K562 (cell line): ENCODE measurements around the gene MYOM3. TPM values are rescaled to one million over a fixed set of nuclear protein-coding genes. Genes with fewer than 3 reads are reported as not detected.

Experiments
- ATAC-seq: fragments of 200-7000 bp; cut with Tn5 transposase; 3 replicates; pipeline ENCODE4 v1.9.1; 2020; ENCODE audit warnings: moderate library complexity
- BruUV-seq: library from RNA; stranded (reverse); fragments of 400-500 nt; replicated peaks from 2 replicates; lab custom pipeline; 2021; lab: Mats Ljungman, UMichigan
- CTCF ChIA-PET: fragments of 300-600 bp; formaldehyde crosslinking; extraction: SDS; loops from one replicate; lab custom pipeline; 2021; ENCODE audit warnings: low intra/inter-chr PET ratio; lab: Yijun Ruan, JAX
- POLR2A ChIA-PET: fragments of 300-600, 350-650 bp; sonication (Branson Sonifier 250); formaldehyde crosslinking; extraction: SDS; loops from one replicate; lab custom pipeline; 2021; ENCODE audit warnings: antibody characterized with exemption, inconsistent platforms; lab: Yijun Ruan, JAX
- DNase-seq, 4 experiments: peaks; one replicate each; pipeline versions ENCODE4 v3.0.0 to v3.0.0-alpha.2; 2011 to 2018; ENCODE audit warnings: low spot score in 3 of 4, mixed read lengths in 3 of 4; ENCODE audit errors: extremely low read depth in 1 of 4
- FAIRE-seq: peaks from 2 replicates; lab custom pipeline; 2011; peaks lifted over from hg19 to GRCh38; lab: Jason Lieb, UNC
- H2AFZ ChIP-seq: 2 replicates; pipeline ENCODE4 v1.6.0; 2011; ENCODE audit warnings: low read depth, low read length, control low read depth, inconsistent platforms
- H3K27ac ChIP-seq: fragments of 200-600 bp; 3 replicates; pipeline ENCODE4 v1.8.0; 2011; ENCODE audit warnings: low read depth, mild to moderate bottlenecking, control low read depth, inconsistent platforms, low read length, moderate library complexity, mixed read lengths; ENCODE audit errors: extremely low read depth
- H3K27me3 ChIP-seq, 2 experiments: fragments of 300-600 bp in 1 of 2; 2 replicates in 1 of 2; 3 replicates in 1 of 2; pipeline versions ENCODE4 v1.6.0 to v1.8.0; 2011; ENCODE audit warnings: inconsistent platforms in 2 of 2, low read length in 2 of 2, mild to moderate bottlenecking in 1 of 2, mixed read lengths in 1 of 2, moderate library complexity in 1 of 2; ENCODE audit not compliant: control insufficient read depth in 2 of 2, insufficient read depth in 2 of 2
- H3K36me3 ChIP-seq: fragments of 300-600 bp; 3 replicates; pipeline ENCODE4 v1.8.0; 2011; ENCODE audit warnings: mild to moderate bottlenecking, low read length, inconsistent platforms; ENCODE audit not compliant: control insufficient read depth, insufficient read depth
- H3K4me1 ChIP-seq, 2 experiments: fragments of 200-600 bp in 1 of 2; replicated peaks in 1 of 2; 2 replicates in 1 of 2; 3 replicates in 1 of 2; pipeline versions ENCODE4 v1.5.1 to v1.8.0; 2011; ENCODE audit warnings: inconsistent platforms in 2 of 2, low read length in 2 of 2, mild to moderate bottlenecking in 1 of 2, mixed read lengths in 1 of 2, moderate library complexity in 1 of 2; ENCODE audit not compliant: control insufficient read depth in 2 of 2, insufficient read depth in 2 of 2
- H3K4me2 ChIP-seq: 2 replicates; pipeline ENCODE4 v1.6.1; 2011; ENCODE audit warnings: low read length, control low read depth, inconsistent platforms, mixed read lengths; ENCODE audit not compliant: insufficient read depth
- H3K4me3 ChIP-seq: fragments of 200-600 bp; sonication (generic), shearing (Covaris generic); 2 replicates; pipeline ENCODE4 v1.5.1; 2016; ENCODE audit warnings: control low read depth, inconsistent platforms
- H3K79me2 ChIP-seq: fragments of 200-600 bp; 3 replicates; pipeline ENCODE4 v1.8.0; 2011; ENCODE audit warnings: low read length, inconsistent platforms; ENCODE audit not compliant: control insufficient read depth, insufficient read depth
- H3K9ac ChIP-seq, 2 experiments: 2 replicates each; pipeline versions ENCODE4 v1.6.0 to v1.6.1; 2011; ENCODE audit warnings: low read depth in 2 of 2, low read length in 2 of 2, control low read depth in 1 of 2, inconsistent platforms in 1 of 2, mild to moderate bottlenecking in 1 of 2, mixed read lengths in 1 of 2; ENCODE audit not compliant: insufficient read depth in 1 of 2
- H3K9me1 ChIP-seq: one replicate; pipeline ENCODE4 v1.6.0; 2011; ENCODE audit warnings: inconsistent platforms, mild to moderate bottlenecking, low read length, moderate library complexity; ENCODE audit not compliant: control insufficient read depth, insufficient read depth
- H3K9me3 ChIP-seq: replicated peaks from 2 replicates; pipeline ENCODE4 v1.5.1; 2011; ENCODE audit warnings: low read depth, low read length, inconsistent platforms; ENCODE audit not compliant: control insufficient read depth, insufficient read depth
- H4K20me1 ChIP-seq: replicated peaks from 2 replicates; pipeline ENCODE4 v1.6.1; 2011; ENCODE audit warnings: low read length, inconsistent platforms, mixed read lengths; ENCODE audit not compliant: control insufficient read depth, insufficient read depth
- BACH1 ChIP-seq: fragments of 200-800 bp; sonication (Bioruptor generic); IDR thresholded peaks from 2 replicates; pipeline ENCODE4 v1.6.1; 2016; ENCODE audit warnings: missing genetic modification characterization, missing compliant biosample characterization
- NCOA2 ChIP-seq, 2 experiments: fragments of 450-650 bp; IDR thresholded peaks; 2 replicates each; pipeline ENCODE4 v1.6.1; 2018; ENCODE audit warnings: mild to moderate bottlenecking in 2 of 2, moderate library complexity in 1 of 2; ENCODE audit not compliant: partially characterized antibody in 2 of 2
- PHB2 ChIP-seq: fragments of 450-650 bp; IDR thresholded peaks from 2 replicates; pipeline ENCODE4 v1.6.1; 2017; ENCODE audit warnings: low read depth
- XRCC3 ChIP-seq: fragments of 450-650 bp; IDR thresholded peaks from 2 replicates; pipeline ENCODE4 v1.6.1; 2017; ENCODE audit warnings: mild to moderate bottlenecking, moderate library complexity
- YBX1 ChIP-seq: fragments of 450-650 bp; IDR thresholded peaks from 2 replicates; pipeline ENCODE4 v1.7.1; 2016; ENCODE audit warnings: mild to moderate bottlenecking
- ZNF282 ChIP-seq: sonication (generic); formaldehyde crosslinking; IDR thresholded peaks from 2 replicates; pipeline ENCODE4 v1.8.1; 2023; ENCODE audit warnings: missing genetic modification reagents
- WGBS: fragments of 100-300 bp; shearing (Covaris generic); methylation state at CpG from one replicate; pipeline ENCODE4 v1.1.6; 2016; ENCODE audit warnings: low coverage, mixed read lengths; ENCODE audit not compliant: insufficient coverage; ENCODE audit errors: missing lambda C conversion rate; 5-methylcytosine and 5-hydroxymethylcytosine counted together
- in situ Hi-C: fragments of 300-500 bp; cut with MboI; formaldehyde crosslinking; loops from 4 replicates; pipeline ENCODE4 v1.15.0; 2018; ENCODE audit warnings: inconsistent platforms, mixed read lengths
- intact Hi-C: fragments of 100-400 bp; cut with micrococcal nuclease; formaldehyde crosslinking; loops from 2 replicates; pipeline ENCODE4 v1.14.2; 2022
- polyA plus RNA-seq, 8 experiments: library from polyadenylated mRNA; depleted of rRNA in 4 of 8; stranded (reverse) in 5 of 8; unstranded in 3 of 8; fragments of >200 nt; fragmentation: Nextera tagmentation in 2 of 8; fragmentation: Illumina TruSeq in 1 of 8; extraction: Ambion mirVana in 2 of 8; extraction: Trizol in 1 of 8; gene quantifications; 2 replicates each; pipeline versions ENCODE4 v1.2.1 to v1.2.3, GENCODE V29; 2011 to 2014; ENCODE audit warnings: inconsistent platforms in 1 of 8, missing spikeins in 1 of 8
- total RNA-seq, 7 experiments: library from RNA; depleted of rRNA in 6 of 7; stranded (reverse); fragments of >200 nt in 6 of 7; fragmentation: Illumina TruSeq in 2 of 7; extraction: Trizol in 2 of 7; gene quantifications; 2 replicates each; pipeline versions ENCODE4 v1.2.1 to v1.2.3, GENCODE V29; 2011 to 2021; ENCODE audit warnings: low replicate concordance in 1 of 7
- TF ChIP-seq, protein P1 (sequence below): sonication (generic); formaldehyde crosslinking; IDR thresholded peaks from 2 replicates; pipeline ENCODE4 v1.8.1; 2023; ENCODE audit warnings: mild to moderate bottlenecking, missing genetic modification reagents
- TF ChIP-seq, protein P2 (sequence below): fragments of 200-800 bp; sonication (Bioruptor generic); IDR thresholded peaks from 2 replicates; pipeline ENCODE4 v1.6.1; 2016; ENCODE audit warnings: missing genetic modification characterization, missing compliant biosample characterization
- TF ChIP-seq, protein P3 (sequence below), 2 experiments: fragments of 450-650 bp in 1 of 2; IDR thresholded peaks; 2 replicates each; pipeline ENCODE4 v1.6.1; 2011 to 2017; ENCODE audit warnings: low read depth in 2 of 2, antibody characterized with exemption in 1 of 2, borderline replicate concordance in 1 of 2, low read length in 1 of 2, mild to moderate bottlenecking in 1 of 2, mixed read lengths in 1 of 2; ENCODE audit not compliant: control insufficient read depth in 1 of 2

Gene MYOM3
- total and polyA plus RNA-seq, 9 of the 15 experiments (the other 6 are each of a cell fraction or from before 2014, with no cell fraction given): 0.01 TPM; not detected in 8

DNA sequence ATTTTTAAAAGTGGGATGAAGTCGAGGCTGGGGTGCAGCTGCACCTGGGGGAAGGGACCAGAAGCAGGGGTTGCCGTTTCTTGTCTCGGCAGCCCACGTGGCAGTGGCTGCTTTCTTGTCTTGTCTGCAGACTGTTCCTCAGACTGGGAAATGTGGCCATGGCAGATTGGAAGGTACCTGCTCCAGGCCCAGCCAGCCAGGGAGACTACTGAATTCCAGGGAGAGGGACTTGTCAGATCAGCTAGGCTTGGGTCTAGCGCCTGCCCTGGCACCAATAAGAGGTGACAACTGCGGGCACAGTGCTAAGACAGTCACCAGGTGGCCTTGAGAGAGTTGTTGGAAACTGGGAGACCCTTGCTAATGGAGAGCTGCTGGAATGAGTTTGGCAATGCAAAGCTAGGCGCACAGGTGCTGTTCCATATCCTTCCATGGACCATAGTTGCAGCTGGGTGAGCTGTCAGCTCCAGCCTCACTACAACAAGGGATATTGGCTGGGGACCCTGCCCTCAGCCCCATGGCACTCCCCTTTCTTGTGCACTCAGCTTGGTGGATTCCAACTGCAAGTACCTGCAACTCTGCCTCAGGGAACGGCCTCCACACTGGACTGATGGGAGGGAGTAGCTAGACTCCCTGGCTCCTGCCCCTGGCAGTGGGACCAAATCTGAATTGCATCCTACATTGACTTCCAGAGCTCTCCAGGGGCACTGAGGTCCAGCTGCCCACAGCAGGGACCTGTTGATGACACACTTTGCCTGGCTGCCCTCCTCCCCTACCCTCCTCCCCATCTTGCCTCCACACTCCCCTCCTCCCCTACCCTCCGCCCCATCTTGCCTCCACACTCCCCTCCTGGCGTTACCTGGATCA, 40.9 kb upstream of the MYOM3 start:
- H3K9me1 ChIP-seq: no peaks in the 10 kb centered on the region
- no peak overlapping the region for H3K9ac ChIP-seq
- BruUV-seq: no TSS peak
- peaks cover 7 to 9% of the 10 kb centered on the region in 2 experiments; a peak in 3 of 5 replicates for H3K4me1 ChIP-seq
- H3K27me3 ChIP-seq: peaks cover 40 to 59% of the 10 kb centered on the region in 2 experiments
- in situ Hi-C loops (no loop called here), intact Hi-C loops (loop anchor here (5.0 kb wide), 1 partner anchor 44 kb away; no protein-coding TSS in a partner anchor)
- no peak overlapping the region for H2AFZ ChIP-seq
- ChIA-PET POLR2A (interaction anchor here (0.6 to 1.2 kb wide), 3 partner anchors 10 to 239 kb away, joined by 3 read pairs; partner anchors contain the start of gene IL22RA1), CTCF (no interaction called here)
- no peak for DNase-seq
- H3K27ac ChIP-seq: no peak overlapping the region
- WGBS: 2% methylated on average over 10 of the region's 10 CpGs
- no peaks in the 10 kb centered on the region for H3K79me2 ChIP-seq
- H3K4me2 ChIP-seq: no peak overlapping the region
- FAIRE-seq: no peak
- no peaks in the 10 kb centered on the region for H3K9me3 ChIP-seq
- no peaks in the 10 kb centered on the region for H3K36me3 ChIP-seq
- H4K20me1 ChIP-seq: 0 out of 2 replicates have a peak, but pooled peaks cover 9% of the 10 kb centered on the region
- no peak overlapping the region for H3K4me3 ChIP-seq
- no peak for ATAC-seq
- TF ChIP-seq, protein P1, sequence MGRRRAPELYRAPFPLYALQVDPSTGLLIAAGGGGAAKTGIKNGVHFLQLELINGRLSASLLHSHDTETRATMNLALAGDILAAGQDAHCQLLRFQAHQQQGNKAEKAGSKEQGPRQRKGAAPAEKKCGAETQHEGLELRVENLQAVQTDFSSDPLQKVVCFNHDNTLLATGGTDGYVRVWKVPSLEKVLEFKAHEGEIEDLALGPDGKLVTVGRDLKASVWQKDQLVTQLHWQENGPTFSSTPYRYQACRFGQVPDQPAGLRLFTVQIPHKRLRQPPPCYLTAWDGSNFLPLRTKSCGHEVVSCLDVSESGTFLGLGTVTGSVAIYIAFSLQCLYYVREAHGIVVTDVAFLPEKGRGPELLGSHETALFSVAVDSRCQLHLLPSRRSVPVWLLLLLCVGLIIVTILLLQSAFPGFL: no peak
- no peak for TF ChIP-seq ZNF282
- no peak for TF ChIP-seq XRCC3
- TF ChIP-seq BACH1 (tag): no peak
- TF ChIP-seq YBX1: no peak
- TF ChIP-seq, protein P2, sequence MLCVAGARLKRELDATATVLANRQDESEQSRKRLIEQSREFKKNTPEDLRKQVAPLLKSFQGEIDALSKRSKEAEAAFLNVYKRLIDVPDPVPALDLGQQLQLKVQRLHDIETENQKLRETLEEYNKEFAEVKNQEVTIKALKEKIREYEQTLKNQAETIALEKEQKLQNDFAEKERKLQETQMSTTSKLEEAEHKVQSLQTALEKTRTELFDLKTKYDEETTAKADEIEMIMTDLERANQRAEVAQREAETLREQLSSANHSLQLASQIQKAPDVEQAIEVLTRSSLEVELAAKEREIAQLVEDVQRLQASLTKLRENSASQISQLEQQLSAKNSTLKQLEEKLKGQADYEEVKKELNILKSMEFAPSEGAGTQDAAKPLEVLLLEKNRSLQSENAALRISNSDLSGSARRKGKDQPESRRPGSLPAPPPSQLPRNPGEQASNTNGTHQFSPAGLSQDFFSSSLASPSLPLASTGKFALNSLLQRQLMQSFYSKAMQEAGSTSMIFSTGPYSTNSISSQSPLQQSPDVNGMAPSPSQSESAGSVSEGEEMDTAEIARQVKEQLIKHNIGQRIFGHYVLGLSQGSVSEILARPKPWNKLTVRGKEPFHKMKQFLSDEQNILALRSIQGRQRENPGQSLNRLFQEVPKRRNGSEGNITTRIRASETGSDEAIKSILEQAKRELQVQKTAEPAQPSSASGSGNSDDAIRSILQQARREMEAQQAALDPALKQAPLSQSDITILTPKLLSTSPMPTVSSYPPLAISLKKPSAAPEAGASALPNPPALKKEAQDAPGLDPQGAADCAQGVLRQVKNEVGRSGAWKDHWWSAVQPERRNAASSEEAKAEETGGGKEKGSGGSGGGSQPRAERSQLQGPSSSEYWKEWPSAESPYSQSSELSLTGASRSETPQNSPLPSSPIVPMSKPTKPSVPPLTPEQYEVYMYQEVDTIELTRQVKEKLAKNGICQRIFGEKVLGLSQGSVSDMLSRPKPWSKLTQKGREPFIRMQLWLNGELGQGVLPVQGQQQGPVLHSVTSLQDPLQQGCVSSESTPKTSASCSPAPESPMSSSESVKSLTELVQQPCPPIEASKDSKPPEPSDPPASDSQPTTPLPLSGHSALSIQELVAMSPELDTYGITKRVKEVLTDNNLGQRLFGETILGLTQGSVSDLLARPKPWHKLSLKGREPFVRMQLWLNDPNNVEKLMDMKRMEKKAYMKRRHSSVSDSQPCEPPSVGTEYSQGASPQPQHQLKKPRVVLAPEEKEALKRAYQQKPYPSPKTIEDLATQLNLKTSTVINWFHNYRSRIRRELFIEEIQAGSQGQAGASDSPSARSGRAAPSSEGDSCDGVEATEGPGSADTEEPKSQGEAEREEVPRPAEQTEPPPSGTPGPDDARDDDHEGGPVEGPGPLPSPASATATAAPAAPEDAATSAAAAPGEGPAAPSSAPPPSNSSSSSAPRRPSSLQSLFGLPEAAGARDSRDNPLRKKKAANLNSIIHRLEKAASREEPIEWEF (CRISPR knock-in tag): no peak
- TF ChIP-seq, protein P3, sequence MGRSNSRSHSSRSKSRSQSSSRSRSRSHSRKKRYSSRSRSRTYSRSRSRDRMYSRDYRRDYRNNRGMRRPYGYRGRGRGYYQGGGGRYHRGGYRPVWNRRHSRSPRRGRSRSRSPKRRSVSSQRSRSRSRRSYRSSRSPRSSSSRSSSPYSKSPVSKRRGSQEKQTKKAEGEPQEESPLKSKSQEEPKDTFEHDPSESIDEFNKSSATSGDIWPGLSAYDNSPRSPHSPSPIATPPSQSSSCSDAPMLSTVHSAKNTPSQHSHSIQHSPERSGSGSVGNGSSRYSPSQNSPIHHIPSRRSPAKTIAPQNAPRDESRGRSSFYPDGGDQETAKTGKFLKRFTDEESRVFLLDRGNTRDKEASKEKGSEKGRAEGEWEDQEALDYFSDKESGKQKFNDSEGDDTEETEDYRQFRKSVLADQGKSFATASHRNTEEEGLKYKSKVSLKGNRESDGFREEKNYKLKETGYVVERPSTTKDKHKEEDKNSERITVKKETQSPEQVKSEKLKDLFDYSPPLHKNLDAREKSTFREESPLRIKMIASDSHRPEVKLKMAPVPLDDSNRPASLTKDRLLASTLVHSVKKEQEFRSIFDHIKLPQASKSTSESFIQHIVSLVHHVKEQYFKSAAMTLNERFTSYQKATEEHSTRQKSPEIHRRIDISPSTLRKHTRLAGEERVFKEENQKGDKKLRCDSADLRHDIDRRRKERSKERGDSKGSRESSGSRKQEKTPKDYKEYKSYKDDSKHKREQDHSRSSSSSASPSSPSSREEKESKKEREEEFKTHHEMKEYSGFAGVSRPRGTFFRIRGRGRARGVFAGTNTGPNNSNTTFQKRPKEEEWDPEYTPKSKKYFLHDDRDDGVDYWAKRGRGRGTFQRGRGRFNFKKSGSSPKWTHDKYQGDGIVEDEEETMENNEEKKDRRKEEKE (IDR thresholded peaks at IDR 0.05; ENCODE audit: borderline replicate concordance in 1 of 2, control insufficient read depth in 1 of 2, low read depth in 2 of 2, low read length in 1 of 2): no peak
- TF ChIP-seq NCOA2 (IDR thresholded peaks at IDR 0.05; ENCODE audit: partially characterized antibody in 2 of 2): no peak
- TF ChIP-seq PHB2: no peak
